Hepatocyte (in vitro differentiated cells): ENCODE measurements around the gene PSMD11.

Source experiments
- EZH2 ChIP-seq: fragments of 200-600 bp; sonication (generic); IDR thresholded peaks from 2 replicates; pipeline ENCODE4 v1.6.1; 2016; ENCODE audit warnings: antibody characterized with exemption, mild to moderate bottlenecking, borderline replicate concordance
- EZH2phosphoT487 ChIP-seq: fragments of 200-600 bp; sonication (generic); IDR thresholded peaks from one replicate; pipeline ENCODE4 v1.6.1; 2018; ENCODE audit warnings: antibody characterized with exemption, mild to moderate bottlenecking, low read depth, moderate library complexity; ENCODE audit not compliant: unreplicated experiment, severe bottlenecking
- TF ChIP-seq, protein P1 (sequence below): fragments of 200-600 bp; sonication (generic); IDR thresholded peaks from 2 replicates; pipeline ENCODE4 v1.5.1; 2016; ENCODE audit warnings: antibody characterized with exemption, mild to moderate bottlenecking; ENCODE audit not compliant: poor library complexity

DNA sequence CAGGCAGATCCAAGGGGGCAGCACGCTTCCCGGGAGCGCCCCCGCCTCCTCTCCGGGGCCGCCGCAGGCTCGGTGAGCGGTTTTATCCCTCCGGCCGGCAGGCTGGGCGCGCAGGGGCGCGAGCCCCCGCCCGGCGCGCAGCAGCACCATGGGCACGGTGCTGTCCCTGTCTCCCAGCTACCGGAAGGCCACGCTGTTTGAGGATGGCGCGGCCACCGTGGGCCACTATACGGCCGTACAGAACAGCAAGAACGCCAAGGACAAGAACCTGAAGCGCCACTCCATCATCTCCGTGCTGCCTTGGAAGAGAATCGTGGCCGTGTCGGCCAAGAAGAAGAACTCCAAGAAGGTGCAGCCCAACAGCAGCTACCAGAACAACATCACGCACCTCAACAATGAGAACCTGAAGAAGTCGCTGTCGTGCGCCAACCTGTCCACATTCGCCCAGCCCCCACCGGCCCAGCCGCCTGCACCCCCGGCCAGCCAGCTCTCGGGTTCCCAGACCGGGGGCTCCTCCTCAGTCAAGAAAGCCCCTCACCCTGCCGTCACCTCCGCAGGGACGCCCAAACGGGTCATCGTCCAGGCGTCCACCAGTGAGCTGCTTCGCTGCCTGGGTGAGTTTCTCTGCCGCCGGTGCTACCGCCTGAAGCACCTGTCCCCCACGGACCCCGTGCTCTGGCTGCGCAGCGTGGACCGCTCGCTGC, 43.3 kb downstream of the PSMD11 start:
- no peak for TF ChIP-seq EZH2
- TF ChIP-seq, protein P1, sequence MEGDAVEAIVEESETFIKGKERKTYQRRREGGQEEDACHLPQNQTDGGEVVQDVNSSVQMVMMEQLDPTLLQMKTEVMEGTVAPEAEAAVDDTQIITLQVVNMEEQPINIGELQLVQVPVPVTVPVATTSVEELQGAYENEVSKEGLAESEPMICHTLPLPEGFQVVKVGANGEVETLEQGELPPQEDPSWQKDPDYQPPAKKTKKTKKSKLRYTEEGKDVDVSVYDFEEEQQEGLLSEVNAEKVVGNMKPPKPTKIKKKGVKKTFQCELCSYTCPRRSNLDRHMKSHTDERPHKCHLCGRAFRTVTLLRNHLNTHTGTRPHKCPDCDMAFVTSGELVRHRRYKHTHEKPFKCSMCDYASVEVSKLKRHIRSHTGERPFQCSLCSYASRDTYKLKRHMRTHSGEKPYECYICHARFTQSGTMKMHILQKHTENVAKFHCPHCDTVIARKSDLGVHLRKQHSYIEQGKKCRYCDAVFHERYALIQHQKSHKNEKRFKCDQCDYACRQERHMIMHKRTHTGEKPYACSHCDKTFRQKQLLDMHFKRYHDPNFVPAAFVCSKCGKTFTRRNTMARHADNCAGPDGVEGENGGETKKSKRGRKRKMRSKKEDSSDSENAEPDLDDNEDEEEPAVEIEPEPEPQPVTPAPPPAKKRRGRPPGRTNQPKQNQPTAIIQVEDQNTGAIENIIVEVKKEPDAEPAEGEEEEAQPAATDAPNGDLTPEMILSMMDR, result no peak
- no peak for TF ChIP-seq EZH2phosphoT487
